Effector memory CD8-positive, alpha-beta T cell (primary cell): ENCODE data around the gene PPM1L.
A peak's percentile ranks its signal among the peaks of the same experiment; 100 is the strongest.

ENCODE experiments used
- ATAC-seq: fragments of 150-1000 bp; cut with Tn5 transposase; replicated peaks from 2 replicates; pipeline ENCODE4 v1.10.0; 2021; ENCODE audit warnings: mild to moderate bottlenecking, moderate library complexity
- DNase-seq, 3 experiments: peaks; one replicate each; pipeline ENCODE4 v3.0.0; 2021
- H3K27ac Mint-ChIP-seq, 2 donors: one replicate each; pipeline ENCODE4 v1.8.0; 2022; ENCODE audit warnings: mild to moderate bottlenecking in 2 of 2, mixed read lengths in 2 of 2, moderate library complexity in 2 of 2
- H3K27me3 Mint-ChIP-seq, 2 donors: one replicate each; pipeline ENCODE4 v1.8.0; 2022; ENCODE audit warnings: mixed read lengths in 2 of 2
- H3K36me3 Mint-ChIP-seq: one replicate; pipeline ENCODE4 v1.8.0; 2022; ENCODE audit warnings: mild to moderate bottlenecking, moderate library complexity, mixed read lengths; ENCODE audit not compliant: insufficient read depth
- H3K4me1 Mint-ChIP-seq, 2 donors: one replicate each; pipeline ENCODE4 v1.8.0; 2022; ENCODE audit warnings: low read depth in 2 of 2, mixed read lengths in 2 of 2
- H3K4me3 Mint-ChIP-seq, 2 donors: one replicate each; pipeline ENCODE4 v1.8.0; 2022; ENCODE audit warnings: mild to moderate bottlenecking in 2 of 2, mixed read lengths in 2 of 2, moderate library complexity in 2 of 2
- H3K9me3 Mint-ChIP-seq, 2 donors: one replicate each; pipeline ENCODE4 v1.8.0; 2022; ENCODE audit warnings: mixed read lengths in 2 of 2

Gene PPM1L

GRCh38 chr3:160911411-160911810, 155.4 kb downstream of the PPM1L start:
- H3K4me1 Mint-ChIP-seq, result no peaks in the 10 kb centered on the region
- H3K4me3 Mint-ChIP-seq, result no peak overlapping the region
- ATAC-seq, result no peak
- H3K36me3 Mint-ChIP-seq, result no peaks in the 10 kb centered on the region
- H3K9me3 Mint-ChIP-seq, result no peaks in the 10 kb centered on the region
- peaks cover 0 to 11% of the 10 kb centered on the region in 2 donors for H3K27me3 Mint-ChIP-seq
- H3K27ac Mint-ChIP-seq, result no peak overlapping the region
- DNase-seq, result no peak

GRCh38 chr3:160916472-160916871, 160.4 kb downstream of the PPM1L start:
- Mint-ChIP-seq H3K36me3 (no peaks in the 10 kb centered on the region), H3K4me3 (no peak overlapping the region), H3K4me1 (no peaks in the 10 kb centered on the region), H3K27ac (no peak overlapping the region), H3K9me3 (no peaks in the 10 kb centered on the region), H3K27me3 (peaks cover 0 to 9% of the 10 kb centered on the region in 2 donors)
- no peak for DNase-seq
- no peak for ATAC-seq

- Mint-ChIP-seq H3K27ac (peak overlapping the region in 1 of 2 donors; percentile 31), H3K4me1 (no peaks in the 10 kb centered on the region), H3K9me3 (no peaks in the 10 kb centered on the region), H3K36me3 (no peaks in the 10 kb centered on the region), H3K4me3 (no peak overlapping the region), H3K27me3 (peaks cover 0 to 5% of the 10 kb centered on the region in 2 donors)
- DNase-seq (no peak), ATAC-seq (no peak)
Measured at GRCh38 chr3:160919942-160920341, 163.9 kb downstream of the PPM1L start.

- Mint-ChIP-seq H3K4me3 (no peak overlapping the region), H3K4me1 (no peaks in the 10 kb centered on the region), H3K36me3 (no peaks in the 10 kb centered on the region), H3K9me3 (no peaks in the 10 kb centered on the region), H3K27ac (no peak overlapping the region), H3K27me3 (peaks cover 0 to 5% of the 10 kb centered on the region in 2 donors)
- ATAC-seq (no peak), DNase-seq (no peak)
Measured at GRCh38 chr3:160921020-160921635, 165.1 kb downstream of the PPM1L start.

- no peak for ATAC-seq
- Mint-ChIP-seq H3K36me3 (no peaks in the 10 kb centered on the region), H3K27me3 (peaks cover 5 to 10% of the 10 kb centered on the region in 2 donors), H3K9me3 (no peaks in the 10 kb centered on the region), H3K4me1 (no peaks in the 10 kb centered on the region), H3K27ac (no peak overlapping the region), H3K4me3 (no peak overlapping the region)
- no peak for DNase-seq
Measured at GRCh38 chr3:160924776-160925175, 168.7 kb downstream of the PPM1L start.

- ATAC-seq (no peak), DNase-seq (no peak)
- Mint-ChIP-seq H3K4me1 (no peaks in the 10 kb centered on the region), H3K27ac (no peak overlapping the region), H3K9me3 (no peaks in the 10 kb centered on the region), H3K36me3 (no peaks in the 10 kb centered on the region), H3K4me3 (no peak overlapping the region), H3K27me3 (peaks cover 10 to 19% of the 10 kb centered on the region in 2 donors)
Measured at GRCh38 chr3:160927620-160928019, 171.6 kb downstream of the PPM1L start.

- Mint-ChIP-seq H3K27ac (no peak overlapping the region), H3K27me3 (peaks cover 10 to 19% of the 10 kb centered on the region in 2 donors), H3K9me3 (no peaks in the 10 kb centered on the region), H3K4me1 (no peaks in the 10 kb centered on the region), H3K4me3 (no peak overlapping the region), H3K36me3 (no peaks in the 10 kb centered on the region)
- DNase-seq, result no peak
- no peak for ATAC-seq
Measured at GRCh38 chr3:160928183-160928726, 172.2 kb downstream of the PPM1L start.

GRCh38 chr3:160929595-160929994, 173.6 kb downstream of the PPM1L start:
- Mint-ChIP-seq H3K4me1 (no peaks in the 10 kb centered on the region), H3K4me3 (no peak overlapping the region), H3K9me3 (no peaks in the 10 kb centered on the region), H3K36me3 (no peaks in the 10 kb centered on the region), H3K27me3 (peaks cover 10 to 19% of the 10 kb centered on the region in 2 donors), H3K27ac (no peak overlapping the region)
- ATAC-seq (no peak), DNase-seq (no peak)

GRCh38 chr3:160931474-160931873, 175.4 kb downstream of the PPM1L start:
- H3K27ac Mint-ChIP-seq, result no peak overlapping the region
- no peaks in the 10 kb centered on the region for H3K36me3 Mint-ChIP-seq
- no peaks in the 10 kb centered on the region for H3K9me3 Mint-ChIP-seq
- no peak overlapping the region for H3K4me3 Mint-ChIP-seq
- ATAC-seq (no peak), DNase-seq (no peak)
- peaks cover 10 to 19% of the 10 kb centered on the region in 2 donors for H3K27me3 Mint-ChIP-seq
- H3K4me1 Mint-ChIP-seq, result no peaks in the 10 kb centered on the region

GRCh38 chr3:160935413-160936095, 179.5 kb downstream of the PPM1L start:
- no peak overlapping the region for H3K4me3 Mint-ChIP-seq
- ATAC-seq, result no peak
- no peak overlapping the region for H3K27ac Mint-ChIP-seq
- H3K27me3 Mint-ChIP-seq, result peaks cover 0 to 6% of the 10 kb centered on the region in 2 donors
- no peaks in the 10 kb centered on the region for H3K4me1 Mint-ChIP-seq
- H3K9me3 Mint-ChIP-seq, result no peaks in the 10 kb centered on the region
- no peaks in the 10 kb centered on the region for H3K36me3 Mint-ChIP-seq
- DNase-seq, result no peak

GRCh38 chr3:160941885-160942494, 186.0 kb downstream of the PPM1L start:
- H3K4me3 Mint-ChIP-seq, result no peak overlapping the region
- ATAC-seq, result peak; percentile 75

GRCh38 chr3:160943996-160944395, 188.0 kb downstream of the PPM1L start:
- H3K4me1 Mint-ChIP-seq, result peaks cover 0 to 4% of the 10 kb centered on the region in 2 donors
- no peak overlapping the region for H3K27ac Mint-ChIP-seq
- no peak for ATAC-seq
- H3K27me3 Mint-ChIP-seq, result no peaks in the 10 kb centered on the region
- no peak for DNase-seq
- H3K36me3 Mint-ChIP-seq, result no peaks in the 10 kb centered on the region
- no peak overlapping the region for H3K4me3 Mint-ChIP-seq
- no peaks in the 10 kb centered on the region for H3K9me3 Mint-ChIP-seq

More at GRCh38 chr3:160941885-160942494, 186.0 kb downstream of the PPM1L start:
- no peaks in the 10 kb centered on the region for H3K36me3 Mint-ChIP-seq
- H3K9me3 Mint-ChIP-seq, result no peaks in the 10 kb centered on the region
- no peak overlapping the region for H3K27ac Mint-ChIP-seq
- no peaks in the 10 kb centered on the region for H3K27me3 Mint-ChIP-seq
- H3K4me1 Mint-ChIP-seq, result peaks cover 0 to 4% of the 10 kb centered on the region in 2 donors
- DNase-seq, result peak; percentile 65 to 76 (median 72)

- no peak for ATAC-seq
- H3K9me3 Mint-ChIP-seq, result no peaks in the 10 kb centered on the region
- H3K36me3 Mint-ChIP-seq, result no peaks in the 10 kb centered on the region
- H3K4me3 Mint-ChIP-seq, result no peak overlapping the region
- no peaks in the 10 kb centered on the region for H3K27me3 Mint-ChIP-seq
- H3K27ac Mint-ChIP-seq, result no peak overlapping the region
- H3K4me1 Mint-ChIP-seq, result peaks cover 5 to 10% of the 10 kb centered on the region in 2 donors
- no peak for DNase-seq
Measured at GRCh38 chr3:160945336-160945735, 189.3 kb downstream of the PPM1L start.

- no peak overlapping the region for H3K4me3 Mint-ChIP-seq
- DNase-seq (no peak), ATAC-seq (no peak)
- H3K27ac Mint-ChIP-seq, result no peak overlapping the region
- H3K9me3 Mint-ChIP-seq, result no peaks in the 10 kb centered on the region
- H3K27me3 Mint-ChIP-seq, result no peaks in the 10 kb centered on the region
- no peaks in the 10 kb centered on the region for H3K36me3 Mint-ChIP-seq
- H3K4me1 Mint-ChIP-seq, result peaks cover 5 to 6% of the 10 kb centered on the region in 2 donors
Measured at GRCh38 chr3:160948273-160948672, 192.2 kb downstream of the PPM1L start.
